Pancreas (tissue), 10 donors: ENCODE results near the gene TSHZ2. TPM values are rescaled to one million over a fixed set of nuclear protein-coding genes. Genes with fewer than 3 reads are reported as not detected.

Experiments used
- ATAC-seq, 4 donors: fragments of 200-7000 bp; cut with Tn5 transposase; one replicate each; pipeline versions ENCODE4 v1.8.0 to v1.9.1; 2020; ENCODE audit warnings: mild to moderate bottlenecking in 4 of 4, moderate library complexity in 4 of 4
- DNase-seq, 6 donors: peaks; one replicate each; pipeline ENCODE4 v3.0.0-alpha.2; 2020
- FAIRE-seq: peaks from 2 replicates; lab custom pipeline; 2012; peaks lifted over from hg19 to GRCh38; lab: Jason Lieb, UNC
- H3K27ac ChIP-seq, 4 donors: fragments of 200-600 bp; sonication (generic); 1 replicate in 3 of 4; 2 replicates in 1 of 4; pipeline versions ENCODE4 v1.5.0 to v1.8.0; 2020
- H3K27me3 ChIP-seq, 4 donors: fragments of 200-600 bp; one replicate each; pipeline ENCODE4 v1.8.0; 2021
- H3K36me3 ChIP-seq, 3 donors: fragments of 200-600 bp; sonication (generic) in 1 of 3; one replicate each; pipeline versions ENCODE4 v1.5.0 to v1.8.0; 2020 to 2021
- H3K4me1 ChIP-seq, 3 donors: fragments of 200-600 bp; one replicate each; pipeline ENCODE4 v1.8.0; 2021
- H3K4me3 ChIP-seq, 4 donors: fragments of 200-600 bp; sonication (generic) in 2 of 4; one replicate each; pipeline versions ENCODE4 v1.5.0 to v1.8.0; 2020 to 2021
- H3K9me3 ChIP-seq, 4 donors: fragments of 200-600 bp; one replicate each; pipeline ENCODE4 v1.8.0; 2021
- CTCF ChIP-seq, 4 donors: fragments of 200-600 bp; sonication (generic) in 3 of 4; IDR thresholded peaks; one replicate each; pipeline versions ENCODE4 v1.5.0 to v1.8.0; 2021; ENCODE audit warnings: antibody characterized with exemption in 4 of 4
- WGBS, 2 donors: extraction: QIAGEN DNeasy Blood & Tissue Kit; methylation state at CpG; one replicate each; pipeline ENCODE4 v1.1.7; 2013; 5-methylcytosine and 5-hydroxymethylcytosine counted together
- intact Hi-C, 3 donors: fragments of 100-400 bp; cut with DNase I; formaldehyde crosslinking; loops; one replicate each; pipeline versions ENCODE4 v1.11.1 to v1.14.2; 2022
- polyA plus RNA-seq, 2 donors: library from polyadenylated mRNA; stranded (reverse); fragments of 200-250 nt; gene quantifications; one replicate each; pipeline ENCODE4 v1.2.3, GENCODE V29; 2013
- total RNA-seq, 6 donors: library from RNA; stranded (reverse); fragmentation: NEBNext Ultra II Directional in 4 of 6; extraction: Animal tissue kit (Norgen Biotek cat#: 25700) in 4 of 6; gene quantifications; one replicate each; pipeline versions ENCODE4 v1.2.1 to v1.2.4, GENCODE V29; 2021 to 2023
- donor health status: healthy with polysubstance abuse.
- donor health status: DM: no; HTN: no; CAD: no; lungs with moderate emphysema.
- donor health status: DM: no; HTN: no; CAD: no.
- donor health status: control.
- donor health status: control.
- donor health status: Bipolar disorder and iron deficiency.
- donor health status: DM: yes; HTN: yes; CAD: no.
- donor health status: DM: no; HTN: no; CAD: no.
- donor health status: DM: no; HTN: no; CAD: no.
- donor health status: DM: yes; HTN: yes; CAD: no.

TSHZ2 gene
- total and polyA plus RNA-seq, 8 donors = 2.2 to 23.5 (median 4.5) TPM

GRCh38 chr20:53061192-53062108 is 89.3 kb downstream of the TSHZ2 start:
- DNase-seq = no peak
- Histone ChIP-seq H3K27ac (no peak overlapping the region), H3K4me1 (no peaks in the 10 kb centered on the region), H3K27me3 (no peaks in the 10 kb centered on the region), H3K9me3 (no peaks in the 10 kb centered on the region), H3K4me3 (no peak overlapping the region), H3K36me3 (no peaks in the 10 kb centered on the region)
- 70 to 82% methylated on average over 2 of the region's 2 CpGs for whole genome bisulfite sequencing, 2 donors
- intact Hi-C loops = no loop called here
- no peak for TF ChIP-seq CTCF (IDR thresholded peaks at IDR 0.05)
- ATAC-seq = no peak
- FAIRE-seq = no peak

- no peak for DNase-seq
- H3K27ac ChIP-seq = no peak overlapping the region
- 70 to 86% methylated on average over 7 of the region's 7 CpGs for WGBS, 2 donors
- intact Hi-C loops = no loop called here
- H3K4me3 ChIP-seq = no peak overlapping the region
- no peaks in the 10 kb centered on the region for H3K36me3 ChIP-seq
- H3K27me3 ChIP-seq = no peaks in the 10 kb centered on the region
- no peak for TF ChIP-seq CTCF (IDR thresholded peaks at IDR 0.05)
- H3K4me1 ChIP-seq = no peaks in the 10 kb centered on the region
- no peaks in the 10 kb centered on the region for H3K9me3 ChIP-seq
- no peak for FAIRE-seq
- ATAC-seq = no peak
Observed at GRCh38 chr20:53064935-53065334, 92.8 kb downstream of the TSHZ2 start.

GRCh38 chr20:53068241-53068640 is 96.1 kb downstream of the TSHZ2 start:
- Histone ChIP-seq H3K9me3 (no peaks in the 10 kb centered on the region), H3K36me3 (no peaks in the 10 kb centered on the region), H3K27ac (no peak overlapping the region), H3K4me1 (no peaks in the 10 kb centered on the region), H3K27me3 (no peaks in the 10 kb centered on the region), H3K4me3 (no peak overlapping the region)
- FAIRE-seq (no peak), DNase-seq (no peak), ATAC-seq (no peak)
- intact Hi-C loops = no loop called here
- 86 to 95% methylated on average over 3 of the region's 3 CpGs for WGBS, 2 donors
- TF ChIP-seq CTCF (IDR thresholded peaks at IDR 0.05) = no peak

GRCh38 chr20:53069132-53069531 is 97.0 kb downstream of the TSHZ2 start:
- FAIRE-seq (no peak), ATAC-seq (no peak), DNase-seq (no peak)
- H3K27ac ChIP-seq = no peak overlapping the region
- no peaks in the 10 kb centered on the region for H3K9me3 ChIP-seq
- H3K4me1 ChIP-seq = no peaks in the 10 kb centered on the region
- no peak overlapping the region for H3K4me3 ChIP-seq
- no peaks in the 10 kb centered on the region for H3K36me3 ChIP-seq
- WGBS, 2 donors = 37 to 46% methylated on average over 7 of the region's 7 CpGs
- no peaks in the 10 kb centered on the region for H3K27me3 ChIP-seq
- intact Hi-C loops = no loop called here
- TF ChIP-seq CTCF (IDR thresholded peaks at IDR 0.05) = no peak

GRCh38 chr20:53070224-53070623 is 98.1 kb downstream of the TSHZ2 start:
- no peaks in the 10 kb centered on the region for H3K9me3 ChIP-seq
- FAIRE-seq (no peak), ATAC-seq (no peak), DNase-seq (no peak)
- no peak for TF ChIP-seq CTCF (IDR thresholded peaks at IDR 0.05)
- no peaks in the 10 kb centered on the region for H3K4me1 ChIP-seq
- WGBS, 2 donors = 53 to 61% methylated on average over 4 of the region's 4 CpGs
- H3K27me3 ChIP-seq = no peaks in the 10 kb centered on the region
- H3K27ac ChIP-seq = no peak overlapping the region
- intact Hi-C loops = no loop called here
- no peak overlapping the region for H3K4me3 ChIP-seq
- no peaks in the 10 kb centered on the region for H3K36me3 ChIP-seq
